Measurements from ENCODE around the gene KCTD10. TPM values are rescaled to one million over a fixed set of nuclear protein-coding genes. Genes with fewer than 3 reads are reported as not detected.

The KCTD10 gene
- polyA plus RNA-seq, 1 of the 3 experiments (the other 2 are of a cell fraction) = 66.9 TPM

GRCh38 chr12:109466305-109466704 is 10.8 kb downstream of the KCTD10 start:
- TF ChIP-seq USF2 (IDR thresholded peaks at IDR 0.05; ENCODE audit: borderline replicate concordance, low read depth, low read length) (no peak), MEF2A (IDR thresholded peaks at IDR 0.05; ENCODE audit: borderline replicate concordance, low read depth) (no peak), IRF3 (IDR thresholded peaks at IDR 0.05; ENCODE audit: low read depth, low read length) (no peak), USF1 (IDR thresholded peaks at IDR 0.05; ENCODE audit: borderline replicate concordance, low read depth) (no peak), SIN3A (IDR thresholded peaks at IDR 0.05; ENCODE audit: borderline replicate concordance, low read depth, low read length) (no peak), MAX (IDR thresholded peaks at IDR 0.05; ENCODE audit: low read depth) (no peak), JUND (IDR thresholded peaks at IDR 0.05) (no peak), TEAD4 (IDR thresholded peaks at IDR 0.05; ENCODE audit: borderline replicate concordance, insufficient read depth) (no peak), NRF1 (IDR thresholded peaks at IDR 0.05; ENCODE audit: low read depth, low read length) (no peak), TAF1 (IDR thresholded peaks at IDR 0.05; ENCODE audit: borderline replicate concordance, low read depth, low read length) (no peak), GABPA (IDR thresholded peaks at IDR 0.05; ENCODE audit: low read depth) (no peak)
- Histone ChIP-seq H3K79me2 (ENCODE audit: insufficient read depth) (peaks cover 85% of the 10 kb centered on the region), H3K4me2 (no peak overlapping the region), H4K20me1 (ENCODE audit: insufficient read depth) (peaks cover 26% of the 10 kb centered on the region), H3K4me3 (ENCODE audit: low read depth in 2 of 2, low read length in 1 of 2) (no peak overlapping the region), H3K9ac (no peak overlapping the region), H3F3A (replicated peaks; ENCODE audit: insufficient read depth) (peaks cover 36% of the 10 kb centered on the region), H3K9me2 (no peaks in the 10 kb centered on the region), H3K4me1 (ENCODE audit: control insufficient read depth in 1 of 2, insufficient read depth in 2 of 2, low read depth in 1 of 2, low read length in 1 of 2) (peaks cover 40 to 65% of the 10 kb centered on the region in 2 experiments), H2AFZ (ENCODE audit: low read depth) (no peak overlapping the region), H3K27ac (ENCODE audit: low read depth in 2 of 2, low read length in 1 of 2) (no peak overlapping the region), H3K27me3 (ENCODE audit: insufficient read depth) (no peaks in the 10 kb centered on the region), H3K36me3 (replicated peaks in 1 of 2; ENCODE audit: control insufficient read depth in 1 of 2, insufficient read depth in 2 of 2, low read length in 1 of 2) (peaks cover 12 to 56% of the 10 kb centered on the region in 2 experiments), H3K9me3 (no peaks in the 10 kb centered on the region)
- POLR2A ChIA-PET = no interaction called here
- CTCF ChIA-PET = no interaction called here
- DNase-seq = no peak
- 100% methylated on average over 2 of the region's 2 CpGs for WGBS (ENCODE audit: low lambda C conversion rate)

- Histone ChIP-seq H3K4me2 (peak overlapping the region; percentile 80; the same call in 1 of the 2 replicates), H3K27me3 (ENCODE audit: insufficient read depth) (no peaks in the 10 kb centered on the region), H4K20me1 (ENCODE audit: insufficient read depth) (peaks cover 11% of the 10 kb centered on the region), H3K9me2 (no peaks in the 10 kb centered on the region), H3K9ac (no peak overlapping the region), H3K4me3 (ENCODE audit: low read depth in 2 of 2, low read length in 1 of 2) (no peak overlapping the region), H3K79me2 (ENCODE audit: insufficient read depth) (peaks cover 85% of the 10 kb centered on the region), H2AFZ (ENCODE audit: low read depth) (no peak overlapping the region), H3K9me3 (no peaks in the 10 kb centered on the region), H3F3A (replicated peaks; ENCODE audit: insufficient read depth) (peaks cover 38% of the 10 kb centered on the region), H3K27ac (ENCODE audit: low read depth in 2 of 2, low read length in 1 of 2) (peak overlapping the region; percentile 83 to 99; a peak in 3 of 4 replicates), H3K4me1 (ENCODE audit: control insufficient read depth in 1 of 2, insufficient read depth in 2 of 2, low read depth in 1 of 2, low read length in 1 of 2) (peaks cover 48 to 71% of the 10 kb centered on the region in 2 experiments), H3K36me3 (replicated peaks in 1 of 2; ENCODE audit: control insufficient read depth in 1 of 2, insufficient read depth in 2 of 2, low read length in 1 of 2) (peaks cover 17 to 49% of the 10 kb centered on the region in 2 experiments)
- ChIA-PET CTCF (interaction anchor here (0.6 to 4.4 kb wide), 3 partner anchors 37 to 388 kb away, joined by 3 to 21 read pairs (median 3); no protein-coding TSS in a partner anchor), POLR2A (interaction anchor here (1.3 kb wide), 1 partner anchor 12 kb away, joined by 3 read pairs; the partner anchor contains the start of genes KCTD10 and UBE3B)
- 90% methylated on average over 14 of the region's 14 CpGs for WGBS (ENCODE audit: low lambda C conversion rate)
- DNase-seq = no peak
- no peak for TF ChIP-seq YY1 (IDR thresholded peaks at IDR 0.05; ENCODE audit: low read depth)
- TF ChIP-seq REST (IDR thresholded peaks at IDR 0.05; ENCODE audit: low read depth, low read length) = peak; percentile 23; the same call in 1 of the 2 replicates
Observed at GRCh38 chr12:109464642-109465351, 12.3 kb downstream of the KCTD10 start.
